Activated naive CD8-positive, alpha-beta T cell treated with anti-CD3 and anti-CD28 coated beads for 36 hours (primary cell): ENCODE measurements around the gene NUDT8. TPM values are rescaled to one million over a fixed set of nuclear protein-coding genes. Genes with fewer than 3 reads are reported as not detected.
"Not testable (repeated sequence)": the region's sequence is repeated elsewhere in the genome, so short reads cannot be mapped to it uniquely, and the experiment has no call there.

ENCODE experiments used
- DNase-seq: peaks from one replicate; pipeline ENCODE4 v3.0.0; 2021
- H3K27ac Mint-ChIP-seq: one replicate; pipeline ENCODE4 v1.8.0; 2022; ENCODE audit warnings: mild to moderate bottlenecking, moderate library complexity, mixed read lengths
- H3K27me3 Mint-ChIP-seq: one replicate; pipeline ENCODE4 v1.8.0; 2022; ENCODE audit warnings: mild to moderate bottlenecking, mixed read lengths
- H3K36me3 Mint-ChIP-seq: one replicate; pipeline ENCODE4 v1.8.0; 2021; ENCODE audit warnings: mild to moderate bottlenecking, mixed read lengths
- H3K4me1 Mint-ChIP-seq: one replicate; pipeline ENCODE4 v1.8.0; 2021; ENCODE audit warnings: mixed read lengths
- H3K4me3 Mint-ChIP-seq: one replicate; pipeline ENCODE4 v1.8.0; 2022; ENCODE audit warnings: mild to moderate bottlenecking, moderate library complexity, mixed read lengths
- H3K9me3 Mint-ChIP-seq: one replicate; pipeline ENCODE4 v1.8.0; 2022; ENCODE audit warnings: mixed read lengths
- total RNA-seq, 2 experiments: library from RNA; stranded (reverse); gene quantifications; one replicate each; pipeline ENCODE4 v1.2.3, GENCODE V29; 2021

Gene NUDT8
- total RNA-seq, 2 experiments from 2014 or later: 30.2 to 31.0 TPM

DNA sequence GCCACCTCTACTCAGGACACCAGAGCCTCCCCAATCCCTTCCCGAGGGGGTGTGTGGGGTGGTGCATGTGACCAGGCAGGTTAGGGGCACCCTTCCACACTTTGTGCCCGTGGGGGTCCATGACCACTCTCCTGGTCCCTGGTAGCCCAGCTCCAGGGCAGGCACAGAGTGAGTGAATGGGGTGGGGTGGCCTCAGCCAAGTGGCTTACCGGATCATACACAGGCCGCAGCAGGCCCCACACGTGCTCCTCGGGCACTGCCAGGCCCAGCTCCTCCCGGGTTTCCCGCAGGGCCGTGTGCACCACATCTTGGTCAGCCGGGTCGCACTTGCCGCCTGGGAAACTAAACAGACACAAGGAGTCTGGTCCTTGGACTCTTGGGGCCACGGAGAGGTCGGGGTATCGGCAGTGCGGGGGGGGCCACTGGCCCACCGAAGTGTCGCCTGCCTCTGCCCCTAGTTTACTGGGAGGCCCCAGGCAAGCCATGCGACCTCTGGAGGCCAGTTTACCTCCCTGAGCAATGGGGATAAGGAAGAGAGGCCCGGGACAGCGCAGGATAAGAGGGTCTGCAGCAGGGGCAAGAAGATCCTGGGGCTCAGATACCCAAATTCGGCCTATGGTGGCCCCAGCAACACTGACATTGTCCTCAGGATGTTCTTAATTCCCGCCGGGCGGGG lies 889 bp downstream of the NUDT8 start:
- H3K27me3 Mint-ChIP-seq: no peaks in the 10 kb centered on the region
- H3K36me3 Mint-ChIP-seq: peaks cover 2% of the 10 kb centered on the region
- no peak for DNase-seq
- H3K4me1 Mint-ChIP-seq: peaks cover 6% of the 10 kb centered on the region
- peak overlapping the region; percentile 67 for H3K4me3 Mint-ChIP-seq
- H3K9me3 Mint-ChIP-seq: no peaks in the 10 kb centered on the region
- no peak overlapping the region for H3K27ac Mint-ChIP-seq

DNA sequence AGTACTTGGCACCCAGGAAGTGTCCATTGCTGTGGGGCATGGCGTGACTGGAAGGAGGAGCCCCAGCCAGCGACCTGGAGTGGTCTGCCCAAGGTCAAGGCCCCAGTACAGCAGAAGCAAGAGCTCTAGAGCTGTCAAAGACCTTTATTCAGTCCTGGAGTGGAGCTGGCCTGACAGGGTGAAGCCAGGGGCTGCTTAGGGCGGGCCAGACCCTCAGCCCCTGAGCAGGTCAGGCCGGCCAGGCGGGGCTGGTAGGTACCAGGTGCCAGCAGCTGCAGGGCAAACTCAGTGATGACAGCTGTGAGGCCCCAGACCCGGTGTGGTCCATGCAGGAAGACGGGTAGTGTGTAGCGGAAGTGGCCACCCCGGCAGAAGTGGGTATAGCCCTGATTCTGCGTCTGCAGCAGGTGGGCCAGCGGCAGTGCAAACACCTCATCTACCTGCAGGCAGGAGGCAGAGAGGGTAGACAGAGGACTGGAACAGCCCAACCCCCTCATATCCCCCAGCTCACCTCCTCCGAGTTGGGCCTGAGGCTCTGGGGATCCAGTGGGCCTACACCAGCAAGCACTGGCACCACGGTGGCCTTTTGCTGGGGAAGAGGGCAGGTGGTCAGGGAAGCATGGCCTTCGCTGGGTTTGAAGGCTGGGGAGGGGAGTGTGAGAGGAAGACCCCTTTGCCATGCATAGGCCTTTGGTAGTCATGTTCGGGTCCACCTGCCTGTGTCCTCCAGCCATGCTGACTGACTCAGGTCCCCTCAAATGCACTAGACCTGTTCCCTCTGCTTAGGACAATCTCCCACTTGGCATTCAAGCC lies 1.7 kb downstream of the NUDT8 start:
- Mint-ChIP-seq H3K36me3 (peaks cover 2% of the 10 kb centered on the region), H3K27me3 (no peaks in the 10 kb centered on the region), H3K4me1 (peaks cover 6% of the 10 kb centered on the region), H3K27ac (no peak overlapping the region), H3K9me3 (no peaks in the 10 kb centered on the region), H3K4me3 (peak overlapping the region; percentile 14)
- DNase-seq: no peak

DNA sequence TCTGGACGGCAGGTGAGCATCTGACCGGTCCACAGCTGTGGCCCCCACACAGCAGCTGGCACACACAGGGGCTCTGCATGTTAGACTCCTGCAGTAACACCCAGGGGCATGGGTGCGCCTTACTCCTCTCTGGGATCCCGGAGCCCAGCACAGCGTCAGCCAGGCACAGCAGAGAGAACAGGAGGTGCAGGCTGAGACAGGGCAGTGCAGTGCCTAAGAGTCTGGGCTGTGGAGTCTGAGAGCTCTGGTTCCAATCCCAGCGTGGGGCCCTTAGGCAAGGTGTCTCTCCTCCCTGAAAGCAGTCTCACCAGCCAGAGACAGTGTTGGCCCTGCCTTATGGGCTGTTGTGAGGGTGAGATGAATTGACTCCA lies 2.3 kb downstream of the NUDT8 start:
- Mint-ChIP-seq H3K4me1 (peaks cover 6% of the 10 kb centered on the region), H3K9me3 (no peaks in the 10 kb centered on the region), H3K27ac (no peak overlapping the region), H3K27me3 (no peaks in the 10 kb centered on the region), H3K36me3 (peaks cover 2% of the 10 kb centered on the region), H3K4me3 (no peak overlapping the region)
- DNase-seq: no peak

- H3K27ac Mint-ChIP-seq: no peak overlapping the region
Observed at GRCh38 chr11:67626970-67627369, 2.8 kb downstream of the NUDT8 start.

GRCh38 chr11:67626131-67626833 lies 3.5 kb downstream of the NUDT8 start:
- H3K9me3 Mint-ChIP-seq, H3K36me3 Mint-ChIP-seq, DNase-seq, H3K4me3 Mint-ChIP-seq, H3K27me3 Mint-ChIP-seq, H3K27ac Mint-ChIP-seq, H3K4me1 Mint-ChIP-seq: not testable (repeated sequence)

More at GRCh38 chr11:67626970-67627369, 2.8 kb downstream of the NUDT8 start:
- Mint-ChIP-seq H3K36me3 (peaks cover 2% of the 10 kb centered on the region), H3K9me3 (no peaks in the 10 kb centered on the region), H3K4me3 (no peak overlapping the region), H3K4me1 (peaks cover 6% of the 10 kb centered on the region), H3K27me3 (no peaks in the 10 kb centered on the region)
- DNase-seq: no peak

- H3K27ac Mint-ChIP-seq: peak overlapping the region; percentile 69
- H3K27me3 Mint-ChIP-seq, H3K9me3 Mint-ChIP-seq, H3K4me3 Mint-ChIP-seq, H3K36me3 Mint-ChIP-seq, H3K4me1 Mint-ChIP-seq, DNase-seq: not testable (repeated sequence)
Observed at GRCh38 chr11:67623795-67624194, 5.9 kb downstream of the NUDT8 start.

- not testable (repeated sequence) for H3K27ac Mint-ChIP-seq, DNase-seq, H3K9me3 Mint-ChIP-seq, H3K4me3 Mint-ChIP-seq, H3K36me3 Mint-ChIP-seq, H3K27me3 Mint-ChIP-seq, H3K4me1 Mint-ChIP-seq
Observed at GRCh38 chr11:67622905-67623304, 6.8 kb downstream of the NUDT8 start.

DNA sequence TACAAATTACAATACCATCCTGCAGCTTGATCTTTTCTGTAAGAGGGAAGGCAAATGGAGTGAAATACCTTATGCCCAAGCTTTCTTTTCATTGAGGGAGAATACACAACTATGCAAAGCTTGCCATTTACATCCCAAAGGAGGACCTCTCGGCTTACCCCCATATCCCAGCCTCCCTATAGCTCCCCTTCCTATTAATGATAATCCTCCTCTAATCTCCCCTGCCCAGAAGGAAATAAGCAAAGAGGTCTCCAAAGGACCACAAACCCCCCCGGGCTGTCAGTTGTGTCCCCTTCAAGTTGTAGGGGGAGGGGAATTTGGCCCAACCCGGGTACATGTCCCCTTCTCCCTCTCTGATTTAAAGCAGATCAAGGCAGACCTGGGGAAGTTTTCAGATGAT lies 7.8 kb downstream of the NUDT8 start:
- H3K4me3 Mint-ChIP-seq, H3K9me3 Mint-ChIP-seq, H3K36me3 Mint-ChIP-seq, DNase-seq, H3K27ac Mint-ChIP-seq, H3K4me1 Mint-ChIP-seq, H3K27me3 Mint-ChIP-seq: not testable (repeated sequence)

DNA sequence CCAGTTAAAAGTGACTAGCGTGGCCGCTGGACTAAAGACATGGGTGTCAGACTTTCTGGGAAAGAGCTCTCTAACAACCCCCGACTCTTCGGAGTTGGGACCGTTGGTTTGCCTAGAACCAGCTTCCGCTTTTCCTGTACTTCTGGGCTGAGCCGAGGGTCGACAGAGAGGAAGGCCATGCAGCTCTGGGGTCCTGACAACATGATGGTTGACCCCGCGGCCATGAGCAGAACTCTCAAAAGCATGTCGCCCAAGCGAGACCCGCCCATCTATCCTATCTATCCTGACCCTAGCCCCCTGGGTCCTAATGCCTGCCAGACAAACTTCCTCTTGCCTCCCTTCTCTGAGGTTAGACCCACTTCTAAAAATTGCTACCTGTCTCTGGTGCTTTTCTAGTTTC lies 9.1 kb downstream of the NUDT8 start:
- H3K27me3 Mint-ChIP-seq: peaks cover 11% of the 10 kb centered on the region

GRCh38 chr11:67619683-67620618 lies 9.8 kb downstream of the NUDT8 start:
- not testable (repeated sequence) for H3K36me3 Mint-ChIP-seq, DNase-seq, H3K27ac Mint-ChIP-seq, H3K4me3 Mint-ChIP-seq, H3K4me1 Mint-ChIP-seq, H3K9me3 Mint-ChIP-seq
- peaks cover 11% of the 10 kb centered on the region for H3K27me3 Mint-ChIP-seq

More for the DNA sequence above, 9.1 kb downstream of the NUDT8 start:
- not testable (repeated sequence) for H3K4me1 Mint-ChIP-seq, DNase-seq, H3K4me3 Mint-ChIP-seq, H3K27ac Mint-ChIP-seq, H3K36me3 Mint-ChIP-seq, H3K9me3 Mint-ChIP-seq

GRCh38 chr11:67618901-67619659 lies 10.7 kb downstream of the NUDT8 start:
- H3K27ac Mint-ChIP-seq, H3K9me3 Mint-ChIP-seq, H3K4me3 Mint-ChIP-seq, DNase-seq, H3K4me1 Mint-ChIP-seq, H3K36me3 Mint-ChIP-seq: not testable (repeated sequence)
- H3K27me3 Mint-ChIP-seq: peaks cover 11% of the 10 kb centered on the region

GRCh38 chr11:67617243-67617953 lies 12.3 kb downstream of the NUDT8 start:
- Mint-ChIP-seq H3K4me3 (peak overlapping the region; percentile 76), H3K27me3 (peaks cover 11% of the 10 kb centered on the region), H3K36me3 (no peaks in the 10 kb centered on the region), H3K9me3 (no peaks in the 10 kb centered on the region), H3K4me1 (peaks cover 16% of the 10 kb centered on the region), H3K27ac (no peak overlapping the region)
- DNase-seq: no peak

DNA sequence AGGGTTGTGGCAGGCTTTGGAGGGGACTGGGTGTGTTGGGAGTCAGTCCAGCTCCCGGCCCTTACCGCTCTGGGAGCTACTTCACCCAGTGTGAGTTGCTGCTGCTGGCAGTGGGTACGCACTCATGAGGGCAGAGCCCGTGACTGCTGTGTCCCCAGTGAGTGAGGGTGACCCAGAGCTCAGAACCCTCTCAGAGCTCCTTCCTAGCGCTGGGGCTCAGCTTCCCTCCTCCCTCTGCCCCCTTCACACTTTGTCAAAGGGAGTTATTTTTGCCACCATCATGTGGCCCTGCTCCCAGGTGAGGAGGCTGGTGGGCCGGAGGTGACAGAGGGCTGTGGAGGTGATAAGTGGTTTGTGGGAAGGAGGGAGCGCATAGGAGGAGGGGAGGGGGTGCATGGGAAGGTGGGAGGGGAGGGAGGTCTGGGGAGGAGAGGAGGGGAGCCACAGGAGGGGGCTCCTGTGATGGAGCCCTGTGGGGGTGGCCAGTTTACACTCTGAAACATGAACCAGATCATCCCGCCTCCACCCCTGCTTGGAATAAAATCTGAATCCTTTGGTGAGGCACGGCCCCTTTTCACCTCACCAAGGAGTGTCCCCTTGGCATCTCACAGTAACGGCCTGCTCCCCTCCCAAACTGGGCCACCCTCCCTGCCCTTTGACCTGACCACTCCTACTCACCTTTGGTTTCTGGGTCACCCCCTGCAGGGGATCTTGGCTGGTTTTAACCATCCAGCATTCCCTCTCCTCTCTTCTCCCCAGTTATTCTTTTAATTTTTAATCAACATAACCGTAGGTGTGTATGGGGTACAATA lies 13.1 kb downstream of the NUDT8 start:
- H3K27me3 Mint-ChIP-seq: peaks cover 11% of the 10 kb centered on the region
- H3K27ac Mint-ChIP-seq: peak overlapping the region; percentile 16
- no peaks in the 10 kb centered on the region for H3K9me3 Mint-ChIP-seq
- no peaks in the 10 kb centered on the region for H3K36me3 Mint-ChIP-seq
- peak overlapping the region; percentile 76 for H3K4me3 Mint-ChIP-seq
- peaks cover 16% of the 10 kb centered on the region for H3K4me1 Mint-ChIP-seq
- DNase-seq: no peak
